GM23248 (cell line): ENCODE data around the gene ZNF652.

Experiments
- EZH2 ChIP-seq: fragments of 200-600 bp; sonication (generic); IDR thresholded peaks from 2 replicates; pipeline ENCODE4 v1.6.1; 2018; ENCODE audit warnings: antibody characterized with exemption, mild to moderate bottlenecking; ENCODE audit not compliant: insufficient read depth, poor library complexity, severe bottlenecking
- EZH2phosphoT487 ChIP-seq: fragments of 200-600 bp; sonication (generic); IDR thresholded peaks from 2 replicates; pipeline ENCODE4 v1.6.1; 2018; ENCODE audit warnings: antibody characterized with exemption, moderate library complexity, mild to moderate bottlenecking, low read depth; ENCODE audit not compliant: insufficient read depth

GRCh38 chr17:49327835-49328784, 33.9 kb downstream of the ZNF652 start:
- TF ChIP-seq EZH2 (no peak), EZH2phosphoT487 (no peak)
